Measurements from ENCODE around the gene PDIA5. TPM values are rescaled to one million over a fixed set of nuclear protein-coding genes. Genes with fewer than 3 reads are reported as not detected.
A peak's percentile ranks its signal among the peaks of the same experiment; 100 is the strongest.

The PDIA5 gene
- polyA plus RNA-seq, 1 donor from 2014 or later, result 1.4 TPM

GRCh38 chr3:123153125-123154019 is 86.5 kb downstream of the PDIA5 start:
- Histone ChIP-seq H3K79me2 (replicated peaks; ENCODE audit: insufficient read depth, low read length) (no peaks in the 10 kb centered on the region), H2AFZ (ENCODE audit: low read depth, low read length) (no peak overlapping the region), H4K20me1 (ENCODE audit: insufficient read depth) (no peaks in the 10 kb centered on the region), H3K9ac (ENCODE audit: low read length) (no peak overlapping the region), H3K27me3 (ENCODE audit: insufficient read depth, low read depth, low read length) (no peaks in the 10 kb centered on the region), H3K27ac (ENCODE audit: low read length) (no peak overlapping the region), H3K36me3 (ENCODE audit: insufficient read depth, low read length) (no peaks in the 10 kb centered on the region), H3K4me3 (ENCODE audit: low read length) (no peak overlapping the region), H3K4me2 (ENCODE audit: low read length) (no peak overlapping the region), H3F3A (ENCODE audit: insufficient read depth, low read length, poor library complexity, severe bottlenecking) (no peaks in the 10 kb centered on the region), H3K9me2 (ENCODE audit: insufficient read depth, low read length) (no peaks in the 10 kb centered on the region), H3K9me3 (ENCODE audit: low read length) (no peaks in the 10 kb centered on the region)
- no peak for TF ChIP-seq TAF1 (IDR thresholded peaks at IDR 0.05; ENCODE audit: low read depth)
- peak; percentile 27 for TF ChIP-seq CTCF (IDR thresholded peaks at IDR 0.05; ENCODE audit: poor library complexity, severe bottlenecking)

- Histone ChIP-seq H4K20me1 (ENCODE audit: insufficient read depth) (no peaks in the 10 kb centered on the region), H3K36me3 (ENCODE audit: insufficient read depth, low read length) (no peaks in the 10 kb centered on the region), H3K9ac (ENCODE audit: low read length) (no peak overlapping the region), H3K27me3 (ENCODE audit: insufficient read depth, low read depth, low read length) (no peaks in the 10 kb centered on the region), H2AFZ (ENCODE audit: low read depth, low read length) (no peak overlapping the region), H3K4me2 (ENCODE audit: low read length) (no peak overlapping the region), H3K4me3 (ENCODE audit: low read length) (no peak overlapping the region), H3K79me2 (replicated peaks; ENCODE audit: insufficient read depth, low read length) (no peaks in the 10 kb centered on the region), H3K9me2 (ENCODE audit: insufficient read depth, low read length) (no peaks in the 10 kb centered on the region), H3K9me3 (ENCODE audit: low read length) (no peaks in the 10 kb centered on the region), H3F3A (ENCODE audit: insufficient read depth, low read length, poor library complexity, severe bottlenecking) (no peaks in the 10 kb centered on the region), H3K27ac (ENCODE audit: low read length) (no peak overlapping the region)
- TF ChIP-seq EP300 (conservative IDR thresholded peaks at IDR 0.05; ENCODE audit: poor library complexity, severe bottlenecking) (no peak), RAD21 (conservative IDR thresholded peaks at IDR 0.05) (no peak), REST (IDR thresholded peaks at IDR 0.05; ENCODE audit: borderline replicate concordance) (no peak), CTCF (IDR thresholded peaks at IDR 0.05; ENCODE audit: poor library complexity, severe bottlenecking) (no peak), SMC3 (conservative IDR thresholded peaks at IDR 0.05; ENCODE audit: poor library complexity) (no peak), EZH2 (IDR thresholded peaks at IDR 0.05; ENCODE audit: borderline replicate concordance, insufficient read depth, low read length, poor library complexity, severe bottlenecking) (no peak), MXI1 (conservative IDR thresholded peaks at IDR 0.05; ENCODE audit: poor library complexity, severe bottlenecking) (no peak), TAF1 (IDR thresholded peaks at IDR 0.05; ENCODE audit: low read depth) (no peak), POLR2AphosphoS5 (IDR thresholded peaks at IDR 0.05) (no peak)
Measured at GRCh38 chr3:123154020-123154985, 87.5 kb downstream of the PDIA5 start.
